ENCODE measurements around the gene GSK3A.

GSK3A gene

GRCh38 chr19:42216653-42217519, 25.5 kb downstream of the GSK3A start (continued):
- TF ChIP-seq, protein P1, sequence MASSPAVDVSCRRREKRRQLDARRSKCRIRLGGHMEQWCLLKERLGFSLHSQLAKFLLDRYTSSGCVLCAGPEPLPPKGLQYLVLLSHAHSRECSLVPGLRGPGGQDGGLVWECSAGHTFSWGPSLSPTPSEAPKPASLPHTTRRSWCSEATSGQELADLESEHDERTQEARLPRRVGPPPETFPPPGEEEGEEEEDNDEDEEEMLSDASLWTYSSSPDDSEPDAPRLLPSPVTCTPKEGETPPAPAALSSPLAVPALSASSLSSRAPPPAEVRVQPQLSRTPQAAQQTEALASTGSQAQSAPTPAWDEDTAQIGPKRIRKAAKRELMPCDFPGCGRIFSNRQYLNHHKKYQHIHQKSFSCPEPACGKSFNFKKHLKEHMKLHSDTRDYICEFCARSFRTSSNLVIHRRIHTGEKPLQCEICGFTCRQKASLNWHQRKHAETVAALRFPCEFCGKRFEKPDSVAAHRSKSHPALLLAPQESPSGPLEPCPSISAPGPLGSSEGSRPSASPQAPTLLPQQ (tag by site-specific recombination; IDR thresholded peaks at IDR 0.05) = peak; percentile 96
- TF ChIP-seq BCL11B (tag by site-specific recombination; IDR thresholded peaks at IDR 0.05; ENCODE audit: low read depth) (peak; percentile 65), ZNF76 (tag by site-specific recombination; IDR thresholded peaks at IDR 0.05; ENCODE audit: borderline replicate concordance, low read depth) (0 out of 2 replicates have a peak, but pooled peaks have one; percentile 37), SCRT2 (tag by site-specific recombination; IDR thresholded peaks at IDR 0.05) (peak; percentile 87), PRDM4 (tag by site-specific recombination; IDR thresholded peaks at IDR 0.05) (0 out of 2 replicates have a peak, but pooled peaks have one; percentile 23), ZNF175 (tag by site-specific recombination; IDR thresholded peaks at IDR 0.05) (0 out of 2 replicates have a peak, but pooled peaks have one; percentile 38)
- TF ChIP-seq, protein P2, sequence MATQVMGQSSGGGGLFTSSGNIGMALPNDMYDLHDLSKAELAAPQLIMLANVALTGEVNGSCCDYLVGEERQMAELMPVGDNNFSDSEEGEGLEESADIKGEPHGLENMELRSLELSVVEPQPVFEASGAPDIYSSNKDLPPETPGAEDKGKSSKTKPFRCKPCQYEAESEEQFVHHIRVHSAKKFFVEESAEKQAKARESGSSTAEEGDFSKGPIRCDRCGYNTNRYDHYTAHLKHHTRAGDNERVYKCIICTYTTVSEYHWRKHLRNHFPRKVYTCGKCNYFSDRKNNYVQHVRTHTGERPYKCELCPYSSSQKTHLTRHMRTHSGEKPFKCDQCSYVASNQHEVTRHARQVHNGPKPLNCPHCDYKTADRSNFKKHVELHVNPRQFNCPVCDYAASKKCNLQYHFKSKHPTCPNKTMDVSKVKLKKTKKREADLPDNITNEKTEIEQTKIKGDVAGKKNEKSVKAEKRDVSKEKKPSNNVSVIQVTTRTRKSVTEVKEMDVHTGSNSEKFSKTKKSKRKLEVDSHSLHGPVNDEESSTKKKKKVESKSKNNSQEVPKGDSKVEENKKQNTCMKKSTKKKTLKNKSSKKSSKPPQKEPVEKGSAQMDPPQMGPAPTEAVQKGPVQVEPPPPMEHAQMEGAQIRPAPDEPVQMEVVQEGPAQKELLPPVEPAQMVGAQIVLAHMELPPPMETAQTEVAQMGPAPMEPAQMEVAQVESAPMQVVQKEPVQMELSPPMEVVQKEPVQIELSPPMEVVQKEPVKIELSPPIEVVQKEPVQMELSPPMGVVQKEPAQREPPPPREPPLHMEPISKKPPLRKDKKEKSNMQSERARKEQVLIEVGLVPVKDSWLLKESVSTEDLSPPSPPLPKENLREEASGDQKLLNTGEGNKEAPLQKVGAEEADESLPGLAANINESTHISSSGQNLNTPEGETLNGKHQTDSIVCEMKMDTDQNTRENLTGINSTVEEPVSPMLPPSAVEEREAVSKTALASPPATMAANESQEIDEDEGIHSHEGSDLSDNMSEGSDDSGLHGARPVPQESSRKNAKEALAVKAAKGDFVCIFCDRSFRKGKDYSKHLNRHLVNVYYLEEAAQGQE (tag by site-specific recombination; IDR thresholded peaks at IDR 0.05) = 0 out of 2 replicates have a peak, but pooled peaks have one; percentile 37
- TF ChIP-seq, protein P3, sequence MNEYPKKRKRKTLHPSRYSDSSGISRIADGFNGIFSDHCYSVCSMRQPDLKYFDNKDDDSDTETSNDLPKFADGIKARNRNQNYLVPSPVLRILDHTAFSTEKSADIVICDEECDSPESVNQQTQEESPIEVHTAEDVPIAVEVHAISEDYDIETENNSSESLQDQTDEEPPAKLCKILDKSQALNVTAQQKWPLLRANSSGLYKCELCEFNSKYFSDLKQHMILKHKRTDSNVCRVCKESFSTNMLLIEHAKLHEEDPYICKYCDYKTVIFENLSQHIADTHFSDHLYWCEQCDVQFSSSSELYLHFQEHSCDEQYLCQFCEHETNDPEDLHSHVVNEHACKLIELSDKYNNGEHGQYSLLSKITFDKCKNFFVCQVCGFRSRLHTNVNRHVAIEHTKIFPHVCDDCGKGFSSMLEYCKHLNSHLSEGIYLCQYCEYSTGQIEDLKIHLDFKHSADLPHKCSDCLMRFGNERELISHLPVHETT (tag by site-specific recombination; IDR thresholded peaks at IDR 0.05) = peak; percentile 69; the same call in 1 of the 2 replicates

DNA sequence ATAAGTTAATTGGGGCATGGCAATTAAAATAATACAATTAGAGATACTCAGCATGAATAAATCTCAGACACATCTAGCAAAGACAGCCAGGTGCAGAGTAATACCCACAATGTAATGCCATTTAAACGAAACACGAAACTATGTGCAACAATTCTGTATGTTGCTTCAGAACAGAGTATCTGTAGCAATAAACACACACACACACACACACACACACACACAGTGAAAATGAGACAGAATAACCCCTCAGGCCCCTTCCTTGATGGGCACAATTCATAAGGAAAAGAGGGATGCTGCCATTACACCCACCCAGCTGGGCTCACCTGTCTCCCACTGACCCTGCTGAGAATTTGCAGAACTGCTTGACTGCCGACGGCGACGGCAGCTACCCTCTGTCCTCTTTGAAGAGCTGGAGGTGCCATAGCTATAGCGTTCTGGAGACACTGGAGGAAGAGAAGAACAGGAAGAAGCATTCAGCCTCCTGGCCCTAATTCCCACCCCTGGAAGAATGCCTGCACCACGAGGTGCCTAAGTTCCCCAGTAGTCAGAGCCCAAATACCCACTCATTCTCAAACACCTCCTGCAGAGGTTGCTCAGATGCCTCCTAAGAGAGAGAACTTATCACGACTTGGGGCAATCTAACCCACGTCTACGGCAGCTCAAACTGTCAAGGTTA, 27.5 kb downstream of the GSK3A start:
- H3K27ac ChIP-seq (ENCODE audit: extremely low read depth, low read depth, low read length) = no peak overlapping the region
- H3K36me3 ChIP-seq (ENCODE audit: control insufficient read depth in 2 of 2, insufficient read depth in 1 of 2, low read length in 2 of 2) = peaks cover 51 to 55% of the 10 kb centered on the region in 2 experiments
- no peaks in the 10 kb centered on the region for H3K9me3 ChIP-seq (ENCODE audit: control insufficient read depth, insufficient read depth, low read depth, low read length)
- ChIA-PET POLR2A (interaction anchor here (0.8 to 2.8 kb wide), 2 partner anchors 8 to 15 kb away, joined by 3 to 20 read pairs; no protein-coding TSS in a partner anchor), CTCF (interaction anchor here (0.6 to 2.4 kb wide), 9 partner anchors 9 to 106 kb away, joined by 3 to 17 read pairs (median 3); no protein-coding TSS in a partner anchor)
- peaks cover 17% of the 10 kb centered on the region for H3K4me1 ChIP-seq (ENCODE audit: control insufficient read depth, insufficient read depth, low read length)
- no peak overlapping the region for H3K4me3 ChIP-seq (ENCODE audit: low read depth, low read length)
- peak; percentile 67 for TF ChIP-seq ZSCAN4 (tag by site-specific recombination; IDR thresholded peaks at IDR 0.05)
- TF ChIP-seq ZNF23 (tag by site-specific recombination; IDR thresholded peaks at IDR 0.05; ENCODE audit: borderline replicate concordance) = no peak
- TF ChIP-seq ZSCAN23 (tag by site-specific recombination; IDR thresholded peaks at IDR 0.05) = no peak
- no peak for TF ChIP-seq ZFP3 (tag by site-specific recombination; IDR thresholded peaks at IDR 0.05; ENCODE audit: low read depth)
- TF ChIP-seq ZBTB26 (tag by site-specific recombination; optimal IDR thresholded peaks at IDR 0.05) = no peak
- TF ChIP-seq ZFHX2 (tag by site-specific recombination; conservative IDR thresholded peaks at IDR 0.05) = no peak
- TF ChIP-seq ZNF311 (tag by site-specific recombination; IDR thresholded peaks at IDR 0.05; ENCODE audit: borderline replicate concordance) = no peak
- TF ChIP-seq, protein P4, sequence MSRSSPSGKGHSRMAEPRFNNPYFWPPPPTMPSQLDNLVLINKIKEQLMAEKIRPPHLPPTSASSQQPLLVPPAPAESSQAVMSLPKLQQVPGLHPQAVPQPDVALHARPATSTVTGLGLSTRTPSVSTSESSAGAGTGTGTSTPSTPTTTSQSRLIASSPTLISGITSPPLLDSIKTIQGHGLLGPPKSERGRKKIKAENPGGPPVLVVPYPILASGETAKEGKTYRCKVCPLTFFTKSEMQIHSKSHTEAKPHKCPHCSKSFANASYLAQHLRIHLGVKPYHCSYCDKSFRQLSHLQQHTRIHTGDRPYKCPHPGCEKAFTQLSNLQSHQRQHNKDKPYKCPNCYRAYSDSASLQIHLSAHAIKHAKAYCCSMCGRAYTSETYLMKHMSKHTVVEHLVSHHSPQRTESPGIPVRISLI (tag by site-specific recombination; IDR thresholded peaks at IDR 0.05) = no peak
- TF ChIP-seq SCRT2 (tag by site-specific recombination; IDR thresholded peaks at IDR 0.05) = peak; percentile 68
- no peak for TF ChIP-seq ZNF707 (tag by site-specific recombination; IDR thresholded peaks at IDR 0.05)
- no peak for TF ChIP-seq ZNF473 (tag by site-specific recombination; IDR thresholded peaks at IDR 0.05)
